Measurements from ENCODE around the gene SLC8A1. TPM values are rescaled to one million over a fixed set of nuclear protein-coding genes. Genes with fewer than 3 reads are reported as not detected.

SLC8A1 gene
- total RNA-seq, 1 experiment from 2014 or later: 0.43 TPM

DNA sequence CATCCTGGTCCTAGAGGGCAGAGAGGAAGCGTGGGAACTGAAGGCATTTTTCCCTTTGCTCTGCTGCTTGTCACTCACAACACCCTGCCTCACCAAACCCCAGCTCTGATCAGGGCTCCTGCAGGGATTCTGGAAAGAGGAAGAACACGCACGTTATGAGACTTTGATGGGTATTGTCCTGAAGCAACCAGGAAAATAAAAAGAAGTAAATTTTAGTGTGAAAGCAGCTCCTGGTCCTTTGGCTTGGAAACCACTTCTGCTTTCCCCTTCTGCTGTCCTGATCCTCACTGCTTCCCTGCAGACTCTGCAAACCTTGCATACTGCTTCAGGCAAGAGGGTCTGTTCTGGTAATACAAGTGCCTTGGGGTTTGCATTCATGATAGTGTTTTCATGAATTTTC, 164.1 kb downstream of the SLC8A1 start:
- no peaks in the 10 kb centered on the region for H3K9me3 ChIP-seq
- no peaks in the 10 kb centered on the region for H3K4me1 ChIP-seq
- no peak overlapping the region for H3K4me3 ChIP-seq (ENCODE audit: low read depth, low read length)
- H3K36me3 Mint-ChIP-seq (ENCODE audit: insufficient read depth, unreplicated experiment): no peaks in the 10 kb centered on the region
- no peaks in the 10 kb centered on the region for H3K4me1 Mint-ChIP-seq (ENCODE audit: low read depth, unreplicated experiment)
- no peak for DNase-seq
- no peak overlapping the region for H3K27ac Mint-ChIP-seq (ENCODE audit: unreplicated experiment)
- BruUV-seq (replicated peaks): no TSS peak
- CTCF ChIA-PET: no interaction called here
- H3K27me3 ChIP-seq (replicated peaks; ENCODE audit: control insufficient read depth, insufficient read depth, low read length): no peaks in the 10 kb centered on the region
- intact Hi-C loops (cut with micrococcal nuclease; ENCODE audit: unreplicated experiment): no loop called here
- H3K27me3 Mint-ChIP-seq (ENCODE audit: insufficient read depth, unreplicated experiment): peaks cover 3% of the 10 kb centered on the region
- TF ChIP-seq, protein P1, sequence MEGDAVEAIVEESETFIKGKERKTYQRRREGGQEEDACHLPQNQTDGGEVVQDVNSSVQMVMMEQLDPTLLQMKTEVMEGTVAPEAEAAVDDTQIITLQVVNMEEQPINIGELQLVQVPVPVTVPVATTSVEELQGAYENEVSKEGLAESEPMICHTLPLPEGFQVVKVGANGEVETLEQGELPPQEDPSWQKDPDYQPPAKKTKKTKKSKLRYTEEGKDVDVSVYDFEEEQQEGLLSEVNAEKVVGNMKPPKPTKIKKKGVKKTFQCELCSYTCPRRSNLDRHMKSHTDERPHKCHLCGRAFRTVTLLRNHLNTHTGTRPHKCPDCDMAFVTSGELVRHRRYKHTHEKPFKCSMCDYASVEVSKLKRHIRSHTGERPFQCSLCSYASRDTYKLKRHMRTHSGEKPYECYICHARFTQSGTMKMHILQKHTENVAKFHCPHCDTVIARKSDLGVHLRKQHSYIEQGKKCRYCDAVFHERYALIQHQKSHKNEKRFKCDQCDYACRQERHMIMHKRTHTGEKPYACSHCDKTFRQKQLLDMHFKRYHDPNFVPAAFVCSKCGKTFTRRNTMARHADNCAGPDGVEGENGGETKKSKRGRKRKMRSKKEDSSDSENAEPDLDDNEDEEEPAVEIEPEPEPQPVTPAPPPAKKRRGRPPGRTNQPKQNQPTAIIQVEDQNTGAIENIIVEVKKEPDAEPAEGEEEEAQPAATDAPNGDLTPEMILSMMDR (IDR thresholded peaks at IDR 0.05; ENCODE audit: insufficient read depth in 1 of 2, low read depth in 1 of 2, low read length in 1 of 2, severe bottlenecking in 1 of 2, unreplicated experiment in 1 of 2): no peak
- POLR2A ChIA-PET: no interaction called here
- no peak overlapping the region for H3K4me3 Mint-ChIP-seq (ENCODE audit: unreplicated experiment)
- no peaks in the 10 kb centered on the region for H3K9me3 Mint-ChIP-seq (ENCODE audit: unreplicated experiment)
- no peaks in the 10 kb centered on the region for H3K36me3 ChIP-seq (ENCODE audit: control insufficient read depth, insufficient read depth, low read length)

DNA sequence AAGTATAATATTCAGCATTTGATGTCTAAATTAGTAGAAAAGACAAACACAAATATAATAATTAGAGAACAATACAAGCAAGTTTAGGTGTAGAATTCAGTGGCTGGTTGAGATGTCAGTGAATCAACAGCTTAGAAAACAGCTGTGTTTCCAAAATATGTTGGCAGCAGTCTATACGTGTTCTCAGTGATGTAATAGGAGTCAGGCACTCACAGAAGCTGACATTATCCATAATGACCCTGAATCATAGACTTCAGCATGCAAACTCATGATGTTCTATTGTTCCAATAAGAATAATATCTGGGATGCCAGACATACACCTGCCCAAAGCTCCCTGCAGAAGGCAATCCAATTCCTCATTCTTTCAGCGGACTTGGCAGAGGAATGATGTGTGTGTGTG, 164.7 kb downstream of the SLC8A1 start:
- Mint-ChIP-seq H3K27ac (ENCODE audit: unreplicated experiment) (no peak overlapping the region), H3K36me3 (ENCODE audit: insufficient read depth, unreplicated experiment) (no peaks in the 10 kb centered on the region), H3K4me3 (ENCODE audit: unreplicated experiment) (no peak overlapping the region), H3K9me3 (ENCODE audit: unreplicated experiment) (no peaks in the 10 kb centered on the region), H3K27me3 (ENCODE audit: insufficient read depth, unreplicated experiment) (peaks cover 8% of the 10 kb centered on the region), H3K4me1 (ENCODE audit: low read depth, unreplicated experiment) (no peaks in the 10 kb centered on the region)
- Histone ChIP-seq H3K4me3 (ENCODE audit: low read depth, low read length) (no peak overlapping the region), H3K27me3 (replicated peaks; ENCODE audit: control insufficient read depth, insufficient read depth, low read length) (no peaks in the 10 kb centered on the region), H3K9me3 (no peaks in the 10 kb centered on the region), H3K4me1 (no peaks in the 10 kb centered on the region), H3K36me3 (ENCODE audit: control insufficient read depth, insufficient read depth, low read length) (no peaks in the 10 kb centered on the region)
- intact Hi-C loops (cut with micrococcal nuclease; ENCODE audit: unreplicated experiment): no loop called here
- TF ChIP-seq, protein P1 (IDR thresholded peaks at IDR 0.05; ENCODE audit: insufficient read depth in 1 of 2, low read depth in 1 of 2, low read length in 1 of 2, severe bottlenecking in 1 of 2, unreplicated experiment in 1 of 2): no peak
- BruUV-seq (replicated peaks): no TSS peak
- ChIA-PET POLR2A (no interaction called here), CTCF (no interaction called here)
- no peak for DNase-seq

DNA sequence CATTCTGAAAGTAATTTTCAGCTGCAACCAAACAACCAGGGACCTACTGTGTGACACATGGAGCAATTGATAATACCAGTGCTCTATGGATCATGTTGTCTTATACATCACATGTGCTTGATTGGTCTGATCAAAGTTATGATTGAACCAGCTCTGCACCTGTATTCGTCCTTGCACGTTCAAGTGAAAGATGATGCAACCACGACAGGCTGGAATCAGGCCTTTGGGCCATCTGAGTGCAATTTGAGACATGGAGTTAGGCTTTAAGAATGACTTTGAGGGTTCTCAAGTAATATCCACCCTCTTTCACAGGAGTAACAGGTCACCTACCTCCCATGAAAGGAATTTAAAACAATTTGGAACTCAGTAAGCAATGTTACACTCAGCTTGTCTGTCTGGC, 165.2 kb downstream of the SLC8A1 start:
- no peaks in the 10 kb centered on the region for H3K36me3 Mint-ChIP-seq (ENCODE audit: insufficient read depth, unreplicated experiment)
- no peak overlapping the region for H3K4me3 Mint-ChIP-seq (ENCODE audit: unreplicated experiment)
- H3K27me3 ChIP-seq (replicated peaks; ENCODE audit: control insufficient read depth, insufficient read depth, low read length): no peaks in the 10 kb centered on the region
- peaks cover 8% of the 10 kb centered on the region for H3K27me3 Mint-ChIP-seq (ENCODE audit: insufficient read depth, unreplicated experiment)
- H3K4me3 ChIP-seq (ENCODE audit: low read depth, low read length): no peak overlapping the region
- no peak overlapping the region for H3K27ac Mint-ChIP-seq (ENCODE audit: unreplicated experiment)
- no peaks in the 10 kb centered on the region for H3K36me3 ChIP-seq (ENCODE audit: control insufficient read depth, insufficient read depth, low read length)
- H3K4me1 ChIP-seq: no peaks in the 10 kb centered on the region
- POLR2A ChIA-PET: no interaction called here
- TF ChIP-seq, protein P1 (IDR thresholded peaks at IDR 0.05; ENCODE audit: insufficient read depth in 1 of 2, low read depth in 1 of 2, low read length in 1 of 2, severe bottlenecking in 1 of 2, unreplicated experiment in 1 of 2): no peak
- no TSS peak for BruUV-seq (replicated peaks)
- H3K4me1 Mint-ChIP-seq (ENCODE audit: low read depth, unreplicated experiment): no peaks in the 10 kb centered on the region
- intact Hi-C loops (cut with micrococcal nuclease; ENCODE audit: unreplicated experiment): no loop called here
- CTCF ChIA-PET: no interaction called here
- H3K9me3 Mint-ChIP-seq (ENCODE audit: unreplicated experiment): no peaks in the 10 kb centered on the region
- no peak for DNase-seq
- no peaks in the 10 kb centered on the region for H3K9me3 ChIP-seq

All from Caco-2 (cell line).